Measurements from ENCODE around the gene SP140L. TPM values are rescaled to one million over a fixed set of nuclear protein-coding genes. Genes with fewer than 3 reads are reported as not detected.

SP140L gene
- total RNA-seq, 1 donor from 2014 or later: 7.9 TPM

- Histone ChIP-seq H3K27me3 (ENCODE audit: control insufficient read depth, insufficient read depth, low read length) (no peaks in the 10 kb centered on the region), H3K36me3 (ENCODE audit: control insufficient read depth, insufficient read depth, low read length) (no peaks in the 10 kb centered on the region), H3K4me3 (ENCODE audit: low read depth, low read length) (no peak overlapping the region)
- no peak for DNase-seq (ENCODE audit: low read depth)
- no peak for TF ChIP-seq CTCF (IDR thresholded peaks at IDR 0.05; ENCODE audit: insufficient read depth, low read length, poor library complexity, severe bottlenecking)
Observed at GRCh38 chr2:230356084-230356483, 29.1 kb downstream of the SP140L start.

DNA sequence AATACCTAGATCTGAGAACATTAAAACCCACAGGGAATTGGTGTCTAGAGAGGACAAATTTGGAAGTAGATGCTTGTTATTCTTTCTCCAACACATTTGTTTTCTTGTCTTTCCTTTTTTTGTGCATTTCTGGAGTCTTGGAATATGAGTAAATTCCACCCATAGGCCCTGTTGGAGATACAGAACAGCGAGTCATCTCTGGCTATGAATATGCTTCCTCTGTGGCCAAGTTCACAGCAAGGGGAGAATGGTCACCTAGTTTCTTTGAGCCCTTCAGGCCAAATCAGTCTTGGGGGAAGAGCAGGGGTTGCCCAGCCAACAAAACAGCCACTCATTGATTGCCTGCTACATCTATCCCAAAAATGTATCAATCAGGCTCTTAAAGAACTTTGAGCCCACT is 31.3 kb downstream of the SP140L start:
- Histone ChIP-seq H3K36me3 (ENCODE audit: control insufficient read depth, insufficient read depth, low read length) (no peaks in the 10 kb centered on the region), H3K4me3 (ENCODE audit: low read depth, low read length) (no peak overlapping the region), H3K27me3 (ENCODE audit: control insufficient read depth, insufficient read depth, low read length) (no peaks in the 10 kb centered on the region)
- no peak for DNase-seq (ENCODE audit: low read depth)
- TF ChIP-seq CTCF (IDR thresholded peaks at IDR 0.05; ENCODE audit: insufficient read depth, low read length, poor library complexity, severe bottlenecking): no peak

DNA sequence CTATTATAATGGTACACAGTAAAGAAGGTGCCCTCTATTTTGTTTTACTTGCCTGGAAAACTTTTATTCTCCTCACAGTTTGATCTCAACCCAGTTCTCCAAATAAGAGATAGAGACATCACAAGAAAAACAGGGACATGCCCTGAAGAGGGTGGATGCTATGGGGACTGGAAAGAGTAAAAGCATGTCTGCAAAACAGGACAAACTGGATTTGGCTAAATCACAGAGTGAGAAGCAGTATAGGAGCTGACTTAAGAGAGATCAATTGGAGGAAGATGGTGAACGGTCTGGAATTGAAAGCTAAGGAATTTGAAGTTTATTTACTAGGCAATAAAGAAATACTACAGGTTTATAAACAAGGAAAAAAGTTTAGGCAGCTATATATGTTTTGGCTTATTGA is 33.0 kb downstream of the SP140L start:
- Histone ChIP-seq H3K27me3 (ENCODE audit: control insufficient read depth, insufficient read depth, low read length) (no peaks in the 10 kb centered on the region), H3K4me3 (ENCODE audit: low read depth, low read length) (no peak overlapping the region), H3K36me3 (ENCODE audit: control insufficient read depth, insufficient read depth, low read length) (no peaks in the 10 kb centered on the region)
- TF ChIP-seq CTCF (IDR thresholded peaks at IDR 0.05; ENCODE audit: insufficient read depth, low read length, poor library complexity, severe bottlenecking): no peak
- DNase-seq (ENCODE audit: low read depth): no peak

- DNase-seq (ENCODE audit: low read depth): no peak
- Histone ChIP-seq H3K4me3 (ENCODE audit: low read depth, low read length) (no peak overlapping the region), H3K36me3 (ENCODE audit: control insufficient read depth, insufficient read depth, low read length) (no peaks in the 10 kb centered on the region), H3K27me3 (ENCODE audit: control insufficient read depth, insufficient read depth, low read length) (no peaks in the 10 kb centered on the region)
- TF ChIP-seq CTCF (IDR thresholded peaks at IDR 0.05; ENCODE audit: insufficient read depth, low read length, poor library complexity, severe bottlenecking): no peak
Observed at GRCh38 chr2:230362030-230362691, 35.2 kb downstream of the SP140L start.

GRCh38 chr2:230382108-230382507 is 55.1 kb downstream of the SP140L start:
- no peak for TF ChIP-seq CTCF (IDR thresholded peaks at IDR 0.05; ENCODE audit: insufficient read depth, low read length, poor library complexity, severe bottlenecking)

DNA sequence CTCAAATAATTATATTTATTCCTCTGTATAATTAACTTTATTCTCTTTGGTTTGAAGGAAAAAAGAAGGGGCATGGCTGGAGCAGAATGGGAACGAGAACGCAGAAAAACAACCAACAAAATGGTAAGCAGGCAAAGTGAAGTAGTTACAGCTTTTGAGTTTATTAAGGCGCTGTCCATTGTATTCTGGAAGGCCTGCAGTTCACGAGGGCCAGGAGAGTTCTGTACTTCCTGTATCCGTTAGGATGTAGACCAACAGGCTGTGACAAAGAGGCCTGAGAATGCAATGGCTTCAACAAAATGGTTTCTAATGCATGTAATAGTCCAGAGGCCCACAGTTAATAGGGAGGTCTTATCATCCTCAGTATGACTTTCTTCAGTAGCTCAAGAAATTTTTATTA is 56.5 kb downstream of the SP140L start:
- no peak for TF ChIP-seq CTCF (IDR thresholded peaks at IDR 0.05; ENCODE audit: insufficient read depth, low read length, poor library complexity, severe bottlenecking)

More at GRCh38 chr2:230382108-230382507, 55.1 kb downstream of the SP140L start:
- no peaks in the 10 kb centered on the region for H3K27me3 ChIP-seq (ENCODE audit: control insufficient read depth, insufficient read depth, low read length)
- no peak for DNase-seq (ENCODE audit: low read depth)
- H3K4me3 ChIP-seq (ENCODE audit: low read depth, low read length): no peak overlapping the region
- H3K36me3 ChIP-seq (ENCODE audit: control insufficient read depth, insufficient read depth, low read length): no peaks in the 10 kb centered on the region

More for the DNA sequence above, 56.5 kb downstream of the SP140L start:
- Histone ChIP-seq H3K36me3 (ENCODE audit: control insufficient read depth, insufficient read depth, low read length) (no peaks in the 10 kb centered on the region), H3K4me3 (ENCODE audit: low read depth, low read length) (no peak overlapping the region), H3K27me3 (ENCODE audit: control insufficient read depth, insufficient read depth, low read length) (no peaks in the 10 kb centered on the region)
- DNase-seq (ENCODE audit: low read depth): no peak

Data from kidney epithelial cell (primary cell).